Suprapubic skin (tissue), 4 donors: ENCODE data around the gene GPM6B.

Experiments used
- CTCF ChIP-seq, 2 donors: fragments of 200-600 bp in 1 of 2; fragments of 450-650 bp in 1 of 2; sonication (generic) in 1 of 2; IDR thresholded peaks; one replicate each; pipeline ENCODE4 v1.5.1; 2016 to 2019; ENCODE audit warnings: antibody characterized with exemption in 2 of 2, mild to moderate bottlenecking in 1 of 2, moderate library complexity in 1 of 2
- EP300 ChIP-seq: sonication (generic); formaldehyde crosslinking; IDR thresholded peaks from one replicate; pipeline ENCODE4 v1.6.1; 2017; ENCODE audit warnings: antibody characterized with exemption
- POLR2A ChIP-seq, 2 donors: fragments of 450-650 bp; IDR thresholded peaks; one replicate each; pipeline ENCODE4 v1.6.1; 2017; ENCODE audit warnings: antibody characterized with exemption in 2 of 2, mild to moderate bottlenecking in 2 of 2, moderate library complexity in 2 of 2
- POLR2AphosphoS5 ChIP-seq, 3 donors: sonication (generic); formaldehyde crosslinking; IDR thresholded peaks; one replicate each; pipeline ENCODE4 v1.6.1; 2017; ENCODE audit warnings: antibody characterized with exemption in 3 of 3

DNA sequence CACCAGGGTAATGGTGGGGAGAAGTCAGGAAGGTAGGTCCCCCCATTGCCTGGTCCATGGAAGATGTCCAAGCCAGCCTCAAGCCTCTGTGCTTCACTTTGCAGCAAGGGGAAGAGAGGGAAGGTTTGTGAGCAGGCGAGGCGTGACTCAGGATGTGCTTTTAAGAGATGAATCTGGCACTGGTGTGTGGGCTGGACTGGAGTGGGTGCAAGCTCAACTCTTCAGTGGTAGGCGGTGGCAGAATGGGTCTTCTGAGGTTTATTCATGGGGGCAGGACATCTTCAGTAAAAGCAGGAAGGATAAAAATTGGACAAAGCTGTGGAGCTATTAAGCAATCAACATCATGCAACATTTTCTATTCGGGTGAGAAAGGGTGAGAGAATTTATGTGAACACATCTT lies 19.4 kb downstream of the GPM6B start:
- TF ChIP-seq EP300 (no peak), CTCF (IDR thresholded peaks at IDR 0.05) (no peak), POLR2AphosphoS5 (IDR thresholded peaks at IDR 0.05) (no peak), POLR2A (IDR thresholded peaks at IDR 0.05) (no peak)
